Stimulated activated naive CD8-positive, alpha-beta T cell treated with anti-CD3 and anti-CD28 coated beads, Interleukin-15, Interleukin-2, amounts not matched to agents 100 ng/mL and 50 ng/mL, for 24 hours (primary cell): ENCODE data around the gene GRAMD1A.
"Not testable (repeated sequence)": the region's sequence is repeated elsewhere in the genome, so short reads cannot be mapped to it uniquely, and the experiment has no call there.

Source experiments
- H3K27ac Mint-ChIP-seq: one replicate; pipeline ENCODE4 v1.8.0; 2021; ENCODE audit warnings: mild to moderate bottlenecking, mixed read lengths
- H3K27me3 Mint-ChIP-seq: one replicate; pipeline ENCODE4 v1.8.0; 2021; ENCODE audit warnings: mixed read lengths
- H3K36me3 Mint-ChIP-seq: one replicate; pipeline ENCODE4 v1.8.0; 2021; ENCODE audit warnings: low read depth, mixed read lengths
- H3K4me1 Mint-ChIP-seq: one replicate; pipeline ENCODE4 v1.8.0; 2021; ENCODE audit warnings: low read depth, mixed read lengths
- H3K4me3 Mint-ChIP-seq: one replicate; pipeline ENCODE4 v1.8.0; 2021; ENCODE audit warnings: mild to moderate bottlenecking, mixed read lengths
- H3K9me3 Mint-ChIP-seq: one replicate; pipeline ENCODE4 v1.8.0; 2021; ENCODE audit warnings: mixed read lengths

The GRAMD1A gene

DNA sequence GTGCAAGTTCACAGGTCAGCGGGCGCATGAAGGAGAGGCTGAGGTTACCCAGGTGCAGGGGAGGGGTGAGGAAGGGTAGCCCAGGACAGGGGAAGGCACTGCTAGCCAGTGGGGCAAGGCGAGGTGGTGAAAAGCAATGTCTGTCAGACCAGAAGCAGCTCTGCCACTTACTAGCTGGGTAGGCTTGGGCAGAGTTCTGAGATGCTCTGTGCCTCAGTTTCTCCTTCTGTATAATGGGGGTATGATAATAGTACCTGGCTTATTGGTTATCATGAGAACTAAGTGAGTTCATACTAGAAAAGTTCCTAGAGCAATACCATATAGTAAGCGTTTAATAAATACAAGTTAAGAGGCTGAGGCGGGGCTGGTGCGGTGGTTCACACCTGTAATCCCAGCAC, 15.8 kb downstream of the GRAMD1A start:
- Mint-ChIP-seq H3K9me3 (no peaks in the 10 kb centered on the region), H3K27me3 (no peaks in the 10 kb centered on the region), H3K4me3 (no peak overlapping the region), H3K36me3 (peaks cover 79% of the 10 kb centered on the region), H3K27ac (no peak overlapping the region), H3K4me1 (peaks cover 42% of the 10 kb centered on the region)

DNA sequence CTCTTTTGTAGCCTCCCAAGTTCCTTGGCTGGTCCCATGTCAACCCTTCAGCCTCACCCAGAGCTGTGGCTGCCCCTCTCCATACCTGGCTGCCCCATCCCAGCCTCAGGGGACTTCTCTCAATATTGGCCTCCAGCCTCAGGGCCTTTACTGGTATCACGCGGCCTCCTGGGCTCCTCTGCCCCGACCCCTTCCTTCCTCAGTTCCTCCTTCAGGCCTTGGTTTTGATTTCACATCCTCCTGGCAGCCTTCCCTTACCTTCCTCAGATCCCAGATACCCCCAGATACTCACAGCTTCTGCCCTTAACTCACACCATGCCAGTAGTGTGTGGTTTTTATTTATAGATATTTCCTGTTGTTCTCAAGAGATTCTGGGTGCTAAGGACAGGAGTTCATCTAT, 17.4 kb downstream of the GRAMD1A start:
- H3K9me3 Mint-ChIP-seq, result no peaks in the 10 kb centered on the region
- peaks cover 26% of the 10 kb centered on the region for H3K4me1 Mint-ChIP-seq
- H3K4me3 Mint-ChIP-seq, result no peak overlapping the region
- H3K36me3 Mint-ChIP-seq, result peaks cover 78% of the 10 kb centered on the region
- no peaks in the 10 kb centered on the region for H3K27me3 Mint-ChIP-seq
- peak overlapping the region; percentile 59 for H3K27ac Mint-ChIP-seq

DNA sequence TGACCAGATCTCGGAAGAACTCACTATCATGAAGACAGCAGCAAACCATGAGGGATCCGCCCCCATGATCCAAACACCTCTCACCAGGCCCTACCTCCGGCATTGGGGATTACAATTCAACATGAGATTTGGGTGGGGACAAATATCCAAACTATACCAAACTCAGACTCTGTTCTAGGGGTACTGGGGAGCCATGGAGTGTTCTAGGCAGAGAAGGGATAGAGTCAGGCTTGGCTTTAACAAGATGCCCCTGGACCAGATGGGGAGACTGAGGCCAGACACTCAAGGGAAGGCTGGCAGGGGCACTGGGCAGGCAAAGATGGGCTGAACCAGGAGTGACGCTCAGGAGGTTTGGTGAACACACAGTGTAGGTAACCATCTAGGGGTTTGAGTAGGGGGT, 18.3 kb downstream of the GRAMD1A start:
- no peak overlapping the region for H3K27ac Mint-ChIP-seq
- peaks cover 17% of the 10 kb centered on the region for H3K4me1 Mint-ChIP-seq
- peaks cover 74% of the 10 kb centered on the region for H3K36me3 Mint-ChIP-seq
- no peaks in the 10 kb centered on the region for H3K9me3 Mint-ChIP-seq
- no peak overlapping the region for H3K4me3 Mint-ChIP-seq
- H3K27me3 Mint-ChIP-seq, result no peaks in the 10 kb centered on the region

DNA sequence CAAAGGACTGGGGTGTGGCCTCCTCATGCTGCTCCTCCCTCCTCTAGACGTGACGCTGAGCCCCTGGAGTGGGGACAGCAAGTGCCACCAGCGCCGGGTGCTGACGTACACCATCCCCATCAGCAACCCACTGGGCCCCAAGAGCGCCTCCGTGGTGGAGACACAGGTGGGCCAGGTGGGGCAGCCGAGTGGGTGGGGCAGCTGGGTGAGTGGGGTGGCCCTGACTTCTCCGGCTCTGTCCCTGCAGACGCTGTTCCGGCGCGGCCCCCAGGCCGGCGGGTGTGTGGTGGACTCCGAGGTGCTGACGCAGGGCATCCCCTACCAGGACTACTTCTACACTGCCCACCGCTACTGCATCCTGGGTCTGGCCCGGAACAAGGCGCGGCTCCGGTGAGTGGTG, 19.0 kb downstream of the GRAMD1A start:
- Mint-ChIP-seq H3K4me1 (peaks cover 10% of the 10 kb centered on the region), H3K27ac (no peak overlapping the region), H3K27me3 (no peaks in the 10 kb centered on the region), H3K4me3 (no peak overlapping the region), H3K36me3 (peaks cover 74% of the 10 kb centered on the region), H3K9me3 (no peaks in the 10 kb centered on the region)

DNA sequence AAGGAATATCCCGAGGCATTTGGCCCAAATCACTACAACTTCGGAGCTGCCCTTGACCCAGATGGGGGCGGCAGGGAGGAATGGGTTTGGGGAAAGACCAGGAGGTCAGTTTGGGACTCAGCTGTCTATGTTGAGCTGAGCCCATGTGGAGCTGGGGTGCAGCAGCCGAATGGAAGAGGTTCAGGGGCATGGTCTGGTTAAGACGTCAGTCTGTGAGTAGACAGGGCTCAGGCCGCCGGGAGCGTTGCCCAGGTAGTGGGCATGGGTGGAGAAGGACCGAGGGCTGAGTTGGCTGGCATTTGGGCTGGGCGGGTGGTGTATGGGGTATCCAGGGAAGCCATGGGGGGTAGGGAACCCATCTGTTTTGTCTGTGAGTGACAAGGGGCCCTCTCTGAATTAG, 20.9 kb downstream of the GRAMD1A start:
- H3K9me3 Mint-ChIP-seq, result no peaks in the 10 kb centered on the region
- no peak overlapping the region for H3K4me3 Mint-ChIP-seq
- peaks cover 72% of the 10 kb centered on the region for H3K36me3 Mint-ChIP-seq
- H3K27me3 Mint-ChIP-seq, result no peaks in the 10 kb centered on the region
- H3K4me1 Mint-ChIP-seq, result no peaks in the 10 kb centered on the region
- peak overlapping the region; percentile 14 for H3K27ac Mint-ChIP-seq

DNA sequence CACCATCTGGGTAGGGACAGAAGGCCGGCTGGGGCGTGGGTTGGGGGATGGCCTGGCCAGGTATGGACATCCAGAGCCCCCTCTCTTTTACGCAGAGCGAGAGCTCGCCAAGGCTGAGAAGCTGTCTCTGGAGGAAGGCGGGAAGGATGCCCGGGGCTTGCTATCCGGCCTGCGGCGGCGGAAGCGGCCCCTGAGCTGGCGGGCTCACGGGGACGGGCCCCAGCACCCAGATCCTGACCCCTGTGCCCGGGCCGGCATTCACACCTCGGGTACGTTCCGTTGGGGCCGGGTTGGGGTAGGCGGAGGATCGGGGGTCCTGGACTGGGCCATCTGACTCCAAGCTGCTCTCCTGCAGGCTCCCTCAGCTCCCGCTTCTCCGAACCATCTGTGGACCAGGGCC, 21.5 kb downstream of the GRAMD1A start:
- Mint-ChIP-seq H3K27me3 (no peaks in the 10 kb centered on the region), H3K27ac (no peak overlapping the region), H3K4me3 (no peak overlapping the region), H3K36me3 (peaks cover 73% of the 10 kb centered on the region), H3K9me3 (no peaks in the 10 kb centered on the region), H3K4me1 (no peaks in the 10 kb centered on the region)

DNA sequence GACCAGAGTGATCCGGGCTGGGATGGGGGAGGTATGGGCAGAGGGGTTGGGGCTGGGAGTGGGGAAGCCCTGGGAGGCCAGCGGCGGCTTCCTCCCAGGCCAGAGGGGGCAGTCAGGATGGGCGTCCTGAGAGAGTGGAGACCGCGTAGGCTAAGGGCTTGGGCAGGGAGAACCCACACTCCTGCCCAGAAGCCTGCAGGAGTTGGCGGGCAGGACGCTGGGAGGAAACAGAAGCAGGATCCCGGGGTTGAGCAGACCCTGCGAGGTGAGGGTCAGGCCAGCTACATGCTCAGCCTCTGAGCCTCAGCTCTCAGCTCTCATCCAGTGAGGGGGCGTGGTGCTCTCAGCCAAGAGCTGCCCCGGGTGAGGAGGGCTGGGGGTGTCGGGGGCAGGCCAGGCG, 22.3 kb downstream of the GRAMD1A start:
- H3K27me3 Mint-ChIP-seq, result no peaks in the 10 kb centered on the region
- no peaks in the 10 kb centered on the region for H3K9me3 Mint-ChIP-seq
- no peak overlapping the region for H3K4me3 Mint-ChIP-seq
- no peak overlapping the region for H3K27ac Mint-ChIP-seq
- peaks cover 77% of the 10 kb centered on the region for H3K36me3 Mint-ChIP-seq
- H3K4me1 Mint-ChIP-seq, result no peaks in the 10 kb centered on the region

DNA sequence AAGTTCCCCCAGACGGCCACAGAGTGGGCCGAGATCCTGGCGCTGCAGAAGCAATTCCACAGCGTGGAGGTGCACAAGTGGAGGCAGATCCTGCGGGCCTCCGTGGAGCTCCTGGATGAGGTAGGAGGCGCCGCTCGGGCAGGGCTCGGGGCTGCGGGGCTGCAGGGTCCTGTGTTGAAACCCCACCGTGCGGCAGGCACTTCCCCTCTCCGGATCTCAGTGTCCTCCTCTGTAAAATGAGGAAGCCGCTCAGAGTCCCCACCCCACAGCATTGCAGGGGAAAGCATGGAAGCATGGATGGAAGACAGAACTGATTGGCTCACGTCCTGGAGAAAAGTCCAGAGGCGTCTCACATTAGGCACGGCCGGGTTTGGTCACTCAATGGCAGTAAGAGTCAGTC, 23.3 kb downstream of the GRAMD1A start:
- no peak overlapping the region for H3K27ac Mint-ChIP-seq
- H3K4me1 Mint-ChIP-seq, result peaks cover 2% of the 10 kb centered on the region
- peaks cover 77% of the 10 kb centered on the region for H3K36me3 Mint-ChIP-seq
- H3K27me3 Mint-ChIP-seq, result no peaks in the 10 kb centered on the region
- H3K4me3 Mint-ChIP-seq, result no peak overlapping the region
- H3K9me3 Mint-ChIP-seq, result no peaks in the 10 kb centered on the region

DNA sequence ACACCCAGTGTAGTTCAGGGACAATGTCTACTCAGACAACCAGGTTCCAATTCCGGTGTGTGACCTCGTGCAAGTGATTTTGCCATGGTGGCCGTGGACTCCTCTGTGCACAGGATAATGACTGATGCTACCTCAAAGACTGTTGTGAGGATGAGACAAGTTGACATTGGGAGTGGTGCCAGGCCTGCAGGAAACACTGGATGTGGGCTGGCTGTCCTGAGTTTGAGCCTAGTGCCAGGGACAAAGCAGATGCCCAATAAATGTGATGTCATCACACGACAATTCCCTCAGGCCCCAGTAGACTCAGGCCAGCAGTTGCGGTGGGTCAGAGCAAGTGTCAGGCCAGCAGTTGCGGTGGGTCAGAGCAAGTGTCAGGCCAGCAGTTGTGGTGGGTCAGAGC, 24.0 kb downstream of the GRAMD1A start:
- Mint-ChIP-seq H3K4me3 (no peak overlapping the region), H3K4me1 (peaks cover 3% of the 10 kb centered on the region), H3K36me3 (peaks cover 76% of the 10 kb centered on the region), H3K27ac (no peak overlapping the region), H3K27me3 (no peaks in the 10 kb centered on the region), H3K9me3 (no peaks in the 10 kb centered on the region)

DNA sequence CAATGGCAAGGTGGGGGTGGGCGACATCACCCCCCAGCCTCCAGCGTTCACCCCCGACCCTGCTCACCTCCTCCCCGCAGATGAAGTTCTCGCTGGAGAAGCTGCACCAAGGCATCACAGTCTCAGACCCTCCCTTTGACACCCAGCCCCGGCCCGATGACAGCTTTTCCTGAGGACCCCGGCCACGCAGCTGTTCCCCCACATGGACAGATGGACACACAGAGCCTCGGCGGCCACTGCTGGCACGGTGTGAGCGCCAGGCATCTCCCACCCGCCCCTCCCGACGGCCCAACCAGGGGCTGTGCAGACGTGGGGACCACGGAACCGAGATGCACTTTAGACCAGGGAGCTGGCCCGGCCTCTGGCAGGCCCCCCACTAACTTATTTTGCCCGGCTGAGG, 25.8 kb downstream of the GRAMD1A start:
- Mint-ChIP-seq H3K9me3 (no peaks in the 10 kb centered on the region), H3K27me3 (no peaks in the 10 kb centered on the region), H3K27ac (no peak overlapping the region), H3K4me1 (peaks cover 3% of the 10 kb centered on the region), H3K36me3 (peaks cover 61% of the 10 kb centered on the region), H3K4me3 (no peak overlapping the region)

DNA sequence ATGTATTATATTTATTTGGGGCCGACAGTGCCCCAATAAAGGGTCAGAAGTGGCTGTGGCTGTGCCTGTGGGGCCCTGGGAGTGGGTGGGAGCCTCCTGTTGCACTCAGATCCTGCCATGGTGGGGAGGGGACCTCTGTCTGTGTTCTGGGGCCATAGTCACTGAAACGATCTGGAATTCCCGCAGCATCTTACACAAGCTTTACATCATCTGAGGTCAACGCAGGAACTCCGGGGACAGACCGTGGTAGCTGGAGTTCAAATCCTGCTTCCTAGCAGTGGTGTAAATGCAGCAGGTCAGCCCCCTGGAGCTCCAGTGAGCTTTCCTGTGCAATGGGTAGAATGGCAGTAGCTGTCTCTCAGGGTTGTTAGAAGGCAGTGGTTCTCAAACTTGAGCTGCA, 26.3 kb downstream of the GRAMD1A start:
- Mint-ChIP-seq H3K4me1 (peaks cover 7% of the 10 kb centered on the region), H3K27ac (no peak overlapping the region), H3K4me3 (no peak overlapping the region), H3K27me3 (peaks cover 4% of the 10 kb centered on the region), H3K36me3 (peaks cover 57% of the 10 kb centered on the region), H3K9me3 (no peaks in the 10 kb centered on the region)

DNA sequence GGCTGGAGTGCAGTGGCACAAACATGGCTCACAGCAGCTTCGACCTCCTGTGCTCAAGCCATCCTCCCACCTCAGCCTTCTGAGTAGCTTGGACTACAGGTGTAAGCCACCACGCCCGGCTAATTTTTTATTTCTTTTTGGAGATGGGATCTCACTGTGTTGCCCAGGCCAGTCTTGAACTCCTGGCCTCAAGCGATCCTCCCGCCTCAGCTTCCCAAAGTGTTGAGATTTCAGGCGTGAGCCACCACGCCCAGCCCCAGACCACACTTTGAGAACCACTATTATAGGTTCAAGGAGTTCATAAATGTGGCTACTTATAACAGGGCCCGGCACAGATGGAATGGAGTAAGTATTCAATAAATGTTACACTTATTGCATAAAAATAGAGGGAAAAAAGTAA, 26.9 kb downstream of the GRAMD1A start:
- Mint-ChIP-seq H3K9me3 (no peaks in the 10 kb centered on the region), H3K27ac (no peak overlapping the region), H3K4me3 (no peak overlapping the region), H3K27me3 (peaks cover 10% of the 10 kb centered on the region), H3K36me3 (peaks cover 55% of the 10 kb centered on the region), H3K4me1 (peaks cover 9% of the 10 kb centered on the region)

DNA sequence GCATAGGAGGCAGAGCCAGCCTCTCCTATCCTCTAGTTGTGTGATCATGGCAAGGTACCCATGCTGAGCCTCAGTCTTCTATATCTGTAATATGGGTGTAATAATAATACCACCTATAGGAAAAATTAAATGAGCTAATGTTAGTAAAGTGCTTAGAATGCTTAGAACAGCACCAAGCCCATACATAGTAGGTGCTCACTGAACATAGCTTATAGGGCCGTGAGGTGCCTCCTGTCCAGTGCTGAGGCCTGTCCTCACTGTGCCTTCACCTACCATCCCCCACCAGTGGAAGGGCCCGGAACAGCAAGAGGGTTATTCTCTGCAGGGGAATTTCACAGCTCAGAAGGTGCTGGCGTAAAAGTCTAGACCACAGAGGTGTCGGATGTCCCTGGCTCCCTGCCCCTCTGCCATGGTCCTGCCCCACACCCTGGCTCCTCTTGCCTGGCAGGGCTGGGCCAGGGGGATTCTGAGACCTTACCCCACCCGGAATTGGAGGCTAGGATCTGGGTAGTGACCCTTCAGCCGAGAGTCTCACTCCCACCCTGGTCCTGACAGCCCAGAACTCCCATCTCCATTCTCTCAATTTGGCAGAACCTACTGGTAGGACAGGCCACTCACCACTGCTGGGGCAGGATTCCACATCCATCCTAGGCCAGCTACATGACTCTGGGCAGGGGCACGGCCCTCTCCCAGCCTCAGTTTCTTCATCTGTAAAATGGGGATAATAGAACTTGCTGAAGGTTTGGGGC, 27.9 kb downstream of the GRAMD1A start:
- Mint-ChIP-seq H3K36me3 (peaks cover 49% of the 10 kb centered on the region), H3K4me1 (peaks cover 9% of the 10 kb centered on the region), H3K9me3 (no peaks in the 10 kb centered on the region), H3K27ac (peak overlapping the region; percentile 26), H3K27me3 (peaks cover 14% of the 10 kb centered on the region), H3K4me3 (no peak overlapping the region)

DNA sequence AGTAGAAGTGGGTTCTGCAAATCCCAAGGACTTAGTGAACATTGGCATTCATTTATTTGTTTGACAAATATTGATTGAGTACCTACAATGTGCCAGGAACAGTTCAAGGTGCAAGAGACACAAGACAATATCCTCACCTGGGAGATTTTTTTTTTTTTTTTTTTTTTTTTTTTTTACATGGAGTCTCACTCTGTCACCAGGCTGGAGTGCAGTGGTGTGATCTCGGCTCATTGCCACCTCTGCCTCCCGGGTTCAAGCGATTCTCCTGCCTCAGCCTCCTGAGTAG, 28.4 kb downstream of the GRAMD1A start:
- Mint-ChIP-seq H3K27me3 (peaks cover 14% of the 10 kb centered on the region), H3K36me3 (peaks cover 45% of the 10 kb centered on the region), H3K27ac (peak overlapping the region; percentile 26)
- H3K4me1 Mint-ChIP-seq, H3K4me3 Mint-ChIP-seq, H3K9me3 Mint-ChIP-seq: not testable (repeated sequence)

DNA sequence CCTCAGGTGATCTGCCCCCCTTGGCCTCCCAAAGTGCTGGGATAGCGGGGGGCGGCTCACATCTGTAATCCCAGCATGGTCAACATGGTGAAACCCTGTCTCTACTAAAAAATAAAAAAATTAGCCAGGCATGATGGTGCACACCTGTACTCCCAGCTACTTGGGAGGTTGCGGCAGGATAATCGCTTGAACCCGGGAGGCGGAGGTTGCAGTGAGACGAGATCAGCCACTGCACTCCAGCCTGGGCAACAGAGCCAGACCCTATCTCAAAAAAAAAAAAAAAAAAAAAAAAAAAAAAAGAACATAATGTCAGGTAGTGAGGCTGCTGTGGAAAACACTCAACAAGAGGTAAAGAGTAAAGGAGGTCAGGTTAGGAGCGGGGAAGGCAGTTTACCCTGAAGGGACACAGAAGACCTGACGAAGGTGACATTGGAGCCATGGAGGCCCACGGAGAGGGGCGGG, 29.2 kb downstream of the GRAMD1A start:
- H3K9me3 Mint-ChIP-seq, H3K27ac Mint-ChIP-seq, H3K4me1 Mint-ChIP-seq: not testable (repeated sequence)
- peaks cover 16% of the 10 kb centered on the region for H3K27me3 Mint-ChIP-seq
- peak overlapping the region; percentile 32 for H3K4me3 Mint-ChIP-seq
- peaks cover 38% of the 10 kb centered on the region for H3K36me3 Mint-ChIP-seq

DNA sequence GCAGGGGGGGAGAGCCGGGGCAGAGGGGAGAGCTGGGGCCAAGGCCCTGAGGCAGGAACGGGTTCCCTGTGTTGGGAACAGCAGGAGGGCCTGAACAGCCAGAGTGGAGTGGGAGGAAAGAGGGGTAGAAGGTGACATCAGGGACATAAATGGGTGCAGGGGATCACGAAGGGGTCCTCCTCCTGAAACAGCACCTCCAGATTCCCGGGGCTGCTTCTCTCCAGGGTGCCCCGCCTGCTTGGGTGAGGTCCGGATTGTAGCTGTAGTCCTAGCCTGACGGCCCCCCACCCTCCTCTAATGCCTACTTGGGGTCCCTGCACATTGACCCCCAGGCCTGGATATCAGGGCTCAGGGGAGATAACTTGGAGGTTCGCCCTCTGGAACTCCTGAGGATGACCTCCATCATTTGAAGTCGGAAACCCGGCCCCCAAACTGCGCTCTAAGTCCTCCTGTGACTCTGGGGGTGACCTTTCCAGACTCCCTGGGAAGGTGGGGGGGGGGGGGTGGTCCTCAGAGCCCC, 29.7 kb downstream of the GRAMD1A start:
- Mint-ChIP-seq H3K36me3 (peaks cover 35% of the 10 kb centered on the region), H3K27me3 (peaks cover 16% of the 10 kb centered on the region), H3K27ac (no peak overlapping the region), H3K4me3 (peak overlapping the region; percentile 32), H3K9me3 (no peaks in the 10 kb centered on the region), H3K4me1 (peaks cover 9% of the 10 kb centered on the region)
